HG03159 (cell line): ENCODE measurements around the gene ULK2.
"Not testable (repeated sequence)": the region's sequence is repeated elsewhere in the genome, so short reads cannot be mapped to it uniquely, and the experiment has no call there.

Experiments used
- ATAC-seq: cut with Tn5 transposase; IDR thresholded peaks from one replicate; pipeline ENCODE4 v1.9.1; 2021; ENCODE audit warnings: mild to moderate bottlenecking, moderate library complexity; ENCODE audit not compliant: unreplicated experiment

Gene ULK2

GRCh38 chr17:19867329-19868078, at the start of gene ULK2:
Gene ULK2, minus strand, starts transcription at chr17:19867936. Its CDS starts 519 bp downstream, at chr17:19867417.
- ATAC-seq = peak; percentile 52

GRCh38 chr17:19915245-19915978, 47.7 kb upstream of the ULK2 start:
- no peak for ATAC-seq

- no peak for ATAC-seq
These were observed 43.3 kb upstream of the ULK2 start for GRCh38 chr17:19911033-19911432.

DNA sequence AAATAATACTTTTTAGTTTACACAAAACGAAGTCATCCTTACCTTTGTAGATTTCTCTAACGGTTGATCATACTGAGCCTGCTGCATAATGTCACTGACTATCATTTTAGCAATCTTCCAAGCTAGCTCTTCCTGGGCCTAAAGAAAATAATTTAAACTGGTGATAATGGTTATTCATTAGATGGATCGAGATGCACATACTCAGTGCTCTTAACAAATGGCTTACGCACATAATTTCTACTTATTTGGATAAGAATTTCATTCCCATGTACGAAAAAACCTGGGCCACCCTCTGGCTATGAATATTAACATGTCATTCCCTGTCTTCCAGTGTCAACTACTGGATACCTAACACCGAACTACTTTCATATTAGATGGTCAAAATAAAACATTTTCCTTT, 41.4 kb upstream of the ULK2 start:
- no peak for ATAC-seq

GRCh38 chr17:19905502-19905901, 37.8 kb upstream of the ULK2 start:
- ATAC-seq = no peak

- ATAC-seq = no peak
These were observed 37.2 kb upstream of the ULK2 start for GRCh38 chr17:19904924-19905323.

- no peak for ATAC-seq
These were observed 36.7 kb upstream of the ULK2 start for GRCh38 chr17:19904412-19904811.

DNA sequence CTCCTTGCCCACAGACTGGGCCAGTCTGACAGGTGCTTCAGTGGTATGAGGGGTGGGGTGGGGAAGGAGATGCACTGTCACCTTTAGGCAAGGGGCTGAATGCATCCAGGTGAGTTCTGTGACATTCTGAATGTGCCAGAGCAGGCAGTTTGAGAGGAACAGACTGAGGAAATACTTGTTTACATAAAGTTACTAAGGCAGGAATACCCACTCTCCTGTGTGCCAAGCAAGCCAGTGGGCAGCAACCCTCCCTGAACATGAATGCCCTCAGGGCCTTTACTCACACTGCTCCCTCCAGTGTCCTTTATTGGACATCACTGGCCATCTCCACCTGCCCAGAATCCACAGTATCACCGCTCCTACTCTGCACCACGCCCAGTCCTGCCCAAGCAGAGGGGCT, 33.1 kb upstream of the ULK2 start:
- ATAC-seq = no peak

- no peak for ATAC-seq
These were observed 30.2 kb upstream of the ULK2 start for GRCh38 chr17:19897903-19898302.

- ATAC-seq = no peak
These were observed 29.5 kb upstream of the ULK2 start for GRCh38 chr17:19897090-19897837.

- ATAC-seq = no peak
These were observed 28.9 kb upstream of the ULK2 start for GRCh38 chr17:19896679-19897078.

- not testable (repeated sequence) for ATAC-seq
These were observed 22.8 kb upstream of the ULK2 start for GRCh38 chr17:19890554-19890953.

DNA sequence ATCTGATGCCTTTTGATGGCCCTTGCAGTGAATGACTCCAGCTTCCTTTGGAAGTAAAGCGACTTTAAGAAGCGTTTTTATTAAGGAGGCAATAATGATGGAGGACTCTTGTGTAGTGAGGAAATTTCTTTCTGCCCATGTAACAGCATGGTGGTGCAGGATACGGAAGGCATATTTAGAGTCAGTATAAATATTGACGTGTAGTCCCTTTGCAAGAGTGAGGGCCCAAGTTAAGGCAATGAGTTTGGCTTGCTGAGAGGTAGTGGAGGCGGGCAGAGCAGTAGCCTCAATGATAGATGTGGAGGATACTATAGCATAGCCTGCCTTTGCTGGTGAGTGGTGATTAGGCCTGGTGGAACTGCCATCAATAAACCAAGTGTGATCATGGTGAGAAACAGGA, 22.3 kb upstream of the ULK2 start:
- ATAC-seq = not testable (repeated sequence)

DNA sequence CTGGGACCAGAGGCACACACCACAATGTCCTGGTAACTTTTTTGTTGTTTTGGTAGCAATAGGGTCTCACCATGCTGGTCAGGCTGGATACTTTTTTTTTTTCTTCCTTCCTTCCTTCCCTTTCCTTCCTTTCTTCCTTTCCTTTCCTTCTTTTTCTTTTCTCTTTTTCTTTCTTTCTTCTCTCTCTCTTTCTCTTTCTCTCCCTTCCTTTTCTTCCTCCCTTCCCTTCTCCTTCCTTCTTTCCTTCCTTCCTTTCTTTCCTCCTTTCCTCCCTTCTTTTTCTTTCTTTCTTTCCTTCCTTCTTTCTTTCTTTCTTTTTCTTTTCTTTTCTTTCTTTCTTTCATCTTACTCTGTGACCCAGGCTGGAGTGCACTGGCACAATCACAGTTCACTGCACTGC, 18.4 kb upstream of the ULK2 start:
- ATAC-seq = no peak

- ATAC-seq = no peak
These were observed 15.9 kb upstream of the ULK2 start for GRCh38 chr17:19883537-19884215.

GRCh38 chr17:19880393-19880792, 12.7 kb upstream of the ULK2 start:
- ATAC-seq = no peak

GRCh38 chr17:19877364-19877945, 9.7 kb upstream of the ULK2 start:
- ATAC-seq = no peak

DNA sequence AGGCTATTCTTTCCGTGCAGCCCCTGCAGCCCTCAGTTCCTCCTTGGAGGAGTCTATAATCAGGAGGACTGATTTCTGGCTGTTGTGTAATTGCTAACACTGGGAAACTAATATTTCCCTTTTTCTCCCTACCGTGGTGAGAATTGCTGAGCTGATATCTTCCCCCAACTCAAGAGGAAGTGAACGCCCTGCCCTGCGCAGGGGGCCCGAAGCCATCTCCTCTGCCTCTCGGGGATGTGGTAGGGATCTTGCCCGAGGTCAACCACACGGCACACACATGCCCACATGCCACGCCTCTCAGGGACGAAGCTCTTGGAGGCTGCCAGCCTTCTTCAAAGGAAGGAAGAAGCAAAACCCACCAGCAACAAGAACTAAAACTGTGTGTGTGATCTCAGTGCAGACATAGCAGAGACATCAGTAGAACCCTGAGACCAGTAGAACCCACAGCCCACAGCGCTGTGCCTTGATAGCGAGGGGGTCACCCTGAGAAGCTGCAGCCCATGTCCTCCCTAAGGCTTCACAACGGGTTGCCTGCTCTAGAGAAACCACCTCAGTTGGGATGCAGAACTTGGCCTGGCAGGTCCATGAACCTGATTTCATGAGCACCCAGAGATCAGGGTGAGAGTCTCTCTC, 8.9 kb upstream of the ULK2 start:
- ATAC-seq = no peak

DNA sequence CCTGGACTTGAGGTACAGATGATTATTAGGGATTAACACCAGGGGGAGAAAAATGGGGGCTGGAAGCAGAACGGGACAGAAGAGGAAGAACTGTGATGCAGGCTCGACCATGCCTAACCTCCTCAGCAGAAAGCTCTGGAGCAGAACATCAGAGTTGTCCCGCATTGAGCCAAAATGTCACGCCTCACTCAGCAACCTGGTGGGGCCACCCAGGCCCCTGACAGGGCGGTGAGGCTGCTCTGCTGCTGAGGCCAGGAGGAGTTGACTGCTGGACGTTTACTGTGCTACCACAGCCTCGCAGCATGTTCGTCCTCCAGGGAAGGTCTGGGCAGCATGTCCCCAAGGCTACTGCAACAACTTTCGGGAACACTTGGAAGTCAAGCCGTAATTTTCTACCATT, 6.5 kb upstream of the ULK2 start:
- no peak for ATAC-seq

DNA sequence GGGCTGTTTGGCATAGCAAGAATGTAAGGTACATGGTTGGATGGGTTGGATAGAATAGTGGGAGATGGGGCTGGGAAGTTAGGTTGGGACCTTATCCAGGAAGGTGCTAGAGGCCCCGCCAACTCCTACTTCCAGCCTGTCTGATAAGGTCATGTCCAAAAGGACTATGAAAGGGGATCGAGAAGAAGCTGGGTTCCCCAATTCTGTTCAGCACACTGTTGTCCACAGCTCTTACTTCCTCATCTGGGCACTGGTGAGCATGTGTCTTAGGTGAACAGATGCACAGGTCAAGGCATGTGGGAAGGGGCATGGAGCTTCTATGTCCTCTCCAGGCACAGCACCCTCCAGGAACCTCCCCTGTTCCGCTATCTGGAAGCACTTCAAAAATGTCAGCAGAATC, 5.6 kb upstream of the ULK2 start:
- ATAC-seq = no peak
